Osteocyte (in vitro differentiated cells): ENCODE data around the gene NPY1R. TPM values are rescaled to one million over a fixed set of nuclear protein-coding genes. Genes with fewer than 3 reads are reported as not detected.

Experiments
- DNase-seq: peaks from one replicate; pipeline ENCODE4 v3.0.0; 2021; ENCODE audit warnings: mixed read lengths; ENCODE audit not compliant: unreplicated experiment; ENCODE audit errors: extremely low spot score
- H3K27ac Mint-ChIP-seq: one replicate; pipeline ENCODE4 v1.8.0; 2021; ENCODE audit warnings: mild to moderate bottlenecking, mixed read lengths; ENCODE audit not compliant: unreplicated experiment
- H3K27me3 Mint-ChIP-seq: one replicate; pipeline ENCODE4 v1.8.0; 2021; ENCODE audit warnings: mixed read lengths; ENCODE audit not compliant: unreplicated experiment
- H3K36me3 Mint-ChIP-seq: one replicate; pipeline ENCODE4 v1.8.0; 2021; ENCODE audit warnings: mixed read lengths; ENCODE audit not compliant: unreplicated experiment
- H3K4me1 Mint-ChIP-seq: one replicate; pipeline ENCODE4 v1.8.0; 2021; ENCODE audit warnings: mixed read lengths; ENCODE audit not compliant: unreplicated experiment
- H3K4me3 Mint-ChIP-seq: one replicate; pipeline ENCODE4 v1.8.0; 2021; ENCODE audit warnings: mild to moderate bottlenecking, moderate library complexity, mixed read lengths; ENCODE audit not compliant: unreplicated experiment
- H3K9me3 Mint-ChIP-seq: one replicate; pipeline ENCODE4 v1.8.0; 2021; ENCODE audit warnings: mixed read lengths; ENCODE audit not compliant: unreplicated experiment
- total RNA-seq: library from RNA; stranded (reverse); gene quantifications from 2 replicates; pipeline ENCODE4 v1.2.1, GENCODE V29; 2021
- TF ChIP-seq, protein P1 (sequence below): fragments of 200-600 bp; sonication (generic); IDR thresholded peaks from 2 replicates; pipeline ENCODE4 v1.5.0; 2021; ENCODE audit warnings: antibody characterized with exemption, mild to moderate bottlenecking, moderate library complexity

The NPY1R gene
- total RNA-seq, 1 donor from 2014 or later, result 1.3 TPM

DNA sequence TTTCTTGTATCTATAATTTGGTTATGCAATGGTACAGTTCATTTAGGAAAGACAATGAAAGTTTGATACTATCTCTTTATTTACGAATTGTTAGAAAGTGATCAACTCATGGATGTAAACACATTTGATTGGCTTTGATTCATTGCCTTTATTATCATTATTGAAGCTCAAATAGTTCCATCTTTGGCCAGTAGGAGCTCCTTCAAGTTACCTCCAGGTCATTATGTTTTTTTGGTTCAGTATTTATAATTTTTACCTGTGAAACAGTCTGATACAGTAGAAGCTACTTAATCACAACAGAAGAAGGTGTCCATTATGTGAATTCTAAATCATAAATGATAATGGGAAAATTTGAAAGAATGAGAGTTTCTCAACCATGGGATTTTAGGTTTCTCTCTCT is 23.7 kb upstream of the NPY1R start:
- H3K9me3 Mint-ChIP-seq, result no peaks in the 10 kb centered on the region

DNA sequence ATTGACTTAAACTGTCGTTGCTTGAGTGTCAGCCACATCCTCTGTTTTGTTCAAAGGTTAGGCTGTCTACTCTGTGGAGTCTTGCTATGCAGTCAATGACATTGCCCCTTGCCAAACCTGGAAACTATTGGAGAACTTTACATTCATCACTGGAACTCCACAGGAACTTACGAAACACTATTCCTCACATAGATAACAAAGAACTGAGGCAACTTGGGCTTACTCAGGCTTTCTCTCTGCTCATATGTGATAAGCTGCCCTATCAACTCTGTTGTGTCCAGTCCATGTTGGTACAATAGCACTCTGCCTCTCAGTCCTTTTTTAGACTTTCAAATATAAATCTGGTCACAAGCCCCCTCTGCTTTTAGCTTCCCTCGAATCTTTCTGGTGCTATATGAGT is 20.7 kb upstream of the NPY1R start:
- H3K4me3 Mint-ChIP-seq, result no peak overlapping the region
- DNase-seq, result no peak
- no peak overlapping the region for H3K27ac Mint-ChIP-seq
- H3K4me1 Mint-ChIP-seq, result no peaks in the 10 kb centered on the region
- no peaks in the 10 kb centered on the region for H3K36me3 Mint-ChIP-seq
- TF ChIP-seq, protein P1, sequence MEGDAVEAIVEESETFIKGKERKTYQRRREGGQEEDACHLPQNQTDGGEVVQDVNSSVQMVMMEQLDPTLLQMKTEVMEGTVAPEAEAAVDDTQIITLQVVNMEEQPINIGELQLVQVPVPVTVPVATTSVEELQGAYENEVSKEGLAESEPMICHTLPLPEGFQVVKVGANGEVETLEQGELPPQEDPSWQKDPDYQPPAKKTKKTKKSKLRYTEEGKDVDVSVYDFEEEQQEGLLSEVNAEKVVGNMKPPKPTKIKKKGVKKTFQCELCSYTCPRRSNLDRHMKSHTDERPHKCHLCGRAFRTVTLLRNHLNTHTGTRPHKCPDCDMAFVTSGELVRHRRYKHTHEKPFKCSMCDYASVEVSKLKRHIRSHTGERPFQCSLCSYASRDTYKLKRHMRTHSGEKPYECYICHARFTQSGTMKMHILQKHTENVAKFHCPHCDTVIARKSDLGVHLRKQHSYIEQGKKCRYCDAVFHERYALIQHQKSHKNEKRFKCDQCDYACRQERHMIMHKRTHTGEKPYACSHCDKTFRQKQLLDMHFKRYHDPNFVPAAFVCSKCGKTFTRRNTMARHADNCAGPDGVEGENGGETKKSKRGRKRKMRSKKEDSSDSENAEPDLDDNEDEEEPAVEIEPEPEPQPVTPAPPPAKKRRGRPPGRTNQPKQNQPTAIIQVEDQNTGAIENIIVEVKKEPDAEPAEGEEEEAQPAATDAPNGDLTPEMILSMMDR, result no peak
- H3K9me3 Mint-ChIP-seq, result no peaks in the 10 kb centered on the region
- peaks cover 11% of the 10 kb centered on the region for H3K27me3 Mint-ChIP-seq

More for the DNA sequence above, 23.7 kb upstream of the NPY1R start:
- H3K27ac Mint-ChIP-seq, result no peak overlapping the region
- no peak for DNase-seq
- TF ChIP-seq, protein P1, result no peak
- H3K36me3 Mint-ChIP-seq, result no peaks in the 10 kb centered on the region
- H3K27me3 Mint-ChIP-seq, result peaks cover 10% of the 10 kb centered on the region
- no peaks in the 10 kb centered on the region for H3K4me1 Mint-ChIP-seq
- H3K4me3 Mint-ChIP-seq, result no peak overlapping the region

DNA sequence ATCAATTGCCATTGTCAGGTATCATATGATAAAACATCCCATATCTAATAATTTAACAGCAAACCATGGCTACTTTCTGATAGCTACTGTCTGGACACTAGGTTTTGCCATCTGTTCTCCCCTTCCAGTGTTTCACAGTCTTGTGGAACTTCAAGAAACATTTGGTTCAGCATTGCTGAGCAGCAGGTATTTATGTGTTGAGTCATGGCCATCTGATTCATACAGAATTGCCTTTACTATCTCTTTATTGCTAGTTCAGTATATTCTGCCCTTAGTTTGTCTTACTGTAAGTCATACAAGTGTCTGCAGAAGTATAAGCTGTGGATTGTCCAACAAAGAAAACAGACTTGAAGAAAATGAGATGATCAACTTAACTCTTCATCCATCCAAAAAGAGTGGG is 18.3 kb upstream of the NPY1R start:
- TF ChIP-seq, protein P1, result no peak
- Mint-ChIP-seq H3K4me1 (no peaks in the 10 kb centered on the region), H3K9me3 (no peaks in the 10 kb centered on the region), H3K27me3 (peaks cover 24% of the 10 kb centered on the region), H3K27ac (no peak overlapping the region), H3K36me3 (no peaks in the 10 kb centered on the region), H3K4me3 (no peak overlapping the region)
- DNase-seq, result no peak

DNA sequence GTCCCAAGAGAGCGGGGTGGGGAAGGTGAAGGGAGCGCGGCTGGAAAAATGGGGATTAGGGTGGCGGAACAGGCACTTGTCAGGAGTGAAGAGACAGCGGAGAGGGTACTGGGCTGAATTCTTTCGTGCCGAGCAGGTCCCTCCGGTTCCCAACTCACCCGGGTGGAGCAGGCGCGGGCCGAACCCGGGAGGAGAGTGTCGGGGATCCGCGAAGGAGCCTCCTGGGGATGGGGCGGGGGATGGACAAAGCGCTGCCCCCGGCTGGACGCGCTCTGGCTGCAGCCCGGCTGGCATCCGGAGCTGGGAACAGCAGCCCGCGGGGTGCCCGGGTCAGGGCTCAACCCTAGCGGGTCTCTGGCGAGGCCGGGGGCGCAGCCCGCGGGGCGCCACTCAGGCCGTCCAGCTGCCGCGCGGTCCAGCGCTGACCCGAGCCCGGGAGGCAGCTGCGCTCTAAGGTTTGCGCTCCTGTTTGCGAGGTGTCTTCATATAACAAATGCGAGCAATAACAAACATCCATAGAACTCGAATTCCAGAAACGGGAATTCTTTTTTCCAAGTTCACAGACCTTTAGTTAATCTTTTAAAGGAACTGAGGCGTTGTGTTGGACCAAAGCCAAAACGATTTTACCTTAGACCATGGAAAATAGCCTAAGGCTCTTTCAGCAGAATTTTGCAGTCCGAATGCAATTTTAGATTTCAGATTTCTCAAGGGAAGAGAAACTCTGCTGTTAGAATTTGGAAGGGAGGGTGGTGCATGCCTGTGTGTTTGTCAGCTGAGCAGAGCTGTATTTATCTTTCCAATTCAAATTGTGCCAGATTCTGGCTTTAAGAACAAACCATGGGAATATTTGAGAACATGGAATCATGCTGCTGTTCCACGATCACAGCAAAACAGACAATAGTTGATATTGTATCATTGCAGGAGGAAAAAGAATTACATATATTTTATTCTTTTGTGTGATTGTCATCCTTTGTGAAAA is 12.0 kb upstream of the NPY1R start:
- no peak for DNase-seq
- H3K36me3 Mint-ChIP-seq, result no peaks in the 10 kb centered on the region
- H3K27ac Mint-ChIP-seq, result no peak overlapping the region
- H3K4me1 Mint-ChIP-seq, result peaks cover 14% of the 10 kb centered on the region
- H3K9me3 Mint-ChIP-seq, result no peaks in the 10 kb centered on the region
- peaks cover 43% of the 10 kb centered on the region for H3K27me3 Mint-ChIP-seq
- peak overlapping the region; percentile 72 for H3K4me3 Mint-ChIP-seq
- TF ChIP-seq, protein P1, result no peak

DNA sequence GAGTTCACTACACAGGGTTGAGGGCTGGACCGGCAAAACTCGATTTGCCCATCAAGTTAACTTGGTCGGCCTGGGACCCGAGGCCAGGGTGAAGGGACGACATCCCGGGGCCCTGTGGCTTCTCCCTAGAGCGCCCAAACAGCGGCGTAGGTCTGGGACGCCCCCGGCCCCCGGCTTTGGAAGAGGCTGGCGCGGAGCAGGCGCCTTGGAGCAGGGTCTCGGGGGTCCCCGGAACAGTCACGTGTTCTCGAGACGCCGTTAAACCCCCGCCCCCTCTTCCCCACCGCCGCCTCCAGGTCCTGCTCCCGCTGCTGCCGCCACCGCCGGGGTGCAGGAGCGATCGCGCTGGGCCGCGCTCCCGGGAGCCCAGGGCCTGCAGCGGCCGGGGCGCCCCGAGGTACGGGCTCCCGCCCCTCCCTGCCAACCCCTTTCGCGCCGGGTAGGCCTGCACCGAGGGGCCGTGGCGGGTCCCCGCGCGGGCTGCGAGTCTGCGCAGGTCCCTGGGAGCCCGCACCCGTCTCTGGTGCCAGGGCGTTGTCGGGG is 11.3 kb upstream of the NPY1R start, which contains the start of gene NPY5R:
NPY5R (plus strand) TSS at position 289 of the 543 bp plus-strand sequence. CDS start 6,382 bp downstream, outside the sequence.
- Mint-ChIP-seq H3K27me3 (peaks cover 50% of the 10 kb centered on the region), H3K4me3 (peak within 1 kb of the TSS; percentile 72), H3K27ac (no peak within 1 kb of the TSS), H3K9me3 (no peaks in the 10 kb centered on the region), H3K36me3 (no peaks in the 10 kb centered on the region), H3K4me1 (peaks cover 14% of the 10 kb centered on the region)
- TF ChIP-seq, protein P1, result no peak
- no peak for DNase-seq
